HepG2 (cell line): ENCODE results near the gene AP1AR. TPM values are rescaled to one million over a fixed set of nuclear protein-coding genes. Genes with fewer than 3 reads are reported as not detected.

Experiments used
- ATF6 ChIP-seq: sonication (generic); formaldehyde crosslinking; conservative IDR thresholded peaks from 2 replicates; pipeline ENCODE4 v1.4.0; 2020; ENCODE audit warnings: missing genetic modification reagents
- ELF4 ChIP-seq: sonication (generic); formaldehyde crosslinking; IDR thresholded peaks from 2 replicates; pipeline ENCODE4 v1.5.0; 2020; ENCODE audit warnings: missing genetic modification reagents, mild to moderate bottlenecking, moderate library complexity, borderline replicate concordance
- MTA1 ChIP-seq: sonication (generic); formaldehyde crosslinking; IDR thresholded peaks from 2 replicates; pipeline ENCODE4 v1.4.0; 2020; ENCODE audit warnings: missing genetic modification reagents, mild to moderate bottlenecking, borderline replicate concordance
- NFE2L2 ChIP-seq: fragments of 150-350 bp; IDR thresholded peaks from 2 replicates; pipeline ENCODE4 v1.6.1; 2014; ENCODE audit warnings: low read length
- POLR2A ChIP-seq, 2 experiments: IDR thresholded peaks; 2 replicates each; pipeline ENCODE4 v1.6.1; 2011; ENCODE audit warnings: low read depth in 2 of 2, low read length in 2 of 2, mild to moderate bottlenecking in 1 of 2, moderate library complexity in 1 of 2; ENCODE audit not compliant: insufficient read depth in 1 of 2
- ZBTB39 ChIP-seq: sonication (generic); formaldehyde crosslinking; IDR thresholded peaks from 2 replicates; pipeline ENCODE4 v1.5.0; 2020; ENCODE audit warnings: missing genetic modification reagents
- ZBTB8A ChIP-seq: sonication (generic); formaldehyde crosslinking; IDR thresholded peaks from 2 replicates; pipeline ENCODE4 v1.4.0; 2020; ENCODE audit warnings: mild to moderate bottlenecking, low read depth, missing genetic modification reagents, borderline replicate concordance
- ZNF280D ChIP-seq: sonication (generic); formaldehyde crosslinking; IDR thresholded peaks from 2 replicates; pipeline ENCODE4 v1.5.1; 2020; ENCODE audit warnings: mild to moderate bottlenecking, missing genetic modification reagents
- ZNF563 ChIP-seq: sonication (generic); formaldehyde crosslinking; IDR thresholded peaks from 2 replicates; pipeline ENCODE4 v1.8.0; 2022; ENCODE audit warnings: mild to moderate bottlenecking, moderate library complexity, missing genetic modification reagents
- ZNF687 ChIP-seq: sonication (generic); formaldehyde crosslinking; IDR thresholded peaks from 2 replicates; pipeline ENCODE4 v1.5.1; 2020; ENCODE audit warnings: mild to moderate bottlenecking, missing genetic modification reagents, moderate library complexity
- ZNF772 ChIP-seq: sonication (generic); formaldehyde crosslinking; IDR thresholded peaks from 2 replicates; pipeline ENCODE4 v1.5.0; 2020; ENCODE audit warnings: mild to moderate bottlenecking, missing genetic modification reagents
- ZNF792 ChIP-seq: IDR thresholded peaks from 2 replicates; pipeline ENCODE4 v1.6.1; 2016
- ZNF891 ChIP-seq: sonication (generic); formaldehyde crosslinking; IDR thresholded peaks from 2 replicates; pipeline ENCODE4 v1.5.0; 2020; ENCODE audit warnings: mild to moderate bottlenecking, missing genetic modification reagents
- ZSCAN20 ChIP-seq: sonication (generic); formaldehyde crosslinking; IDR thresholded peaks from 2 replicates; pipeline ENCODE4 v1.4.0; 2020; ENCODE audit warnings: missing genetic modification reagents, mild to moderate bottlenecking, borderline replicate concordance
- polyA plus RNA-seq, 8 experiments: library from polyadenylated mRNA; depleted of rRNA in 3 of 8; stranded (reverse) in 7 of 8; unstranded in 1 of 8; fragments of >200 nt; fragmentation: Illumina TruSeq in 4 of 8; extraction: Trizol in 4 of 8; gene quantifications; 2 replicates each; pipeline versions ENCODE4 v1.2.1 to v1.2.3, GENCODE V29; 2011 to 2016; ENCODE audit warnings: low read depth in 4 of 8, missing spikeins in 1 of 8, mixed read lengths in 1 of 8; ENCODE audit not compliant: insufficient read depth in 1 of 8
- total RNA-seq, 5 experiments: library from RNA; depleted of rRNA; stranded (reverse); fragments of >200 nt; fragmentation: Illumina TruSeq; extraction: Trizol; gene quantifications; 2 replicates each; pipeline ENCODE4 v1.2.3, GENCODE V29; 2016; ENCODE audit warnings: low read depth in 1 of 5
- TF ChIP-seq, protein P1 (sequence below): sonication (generic); formaldehyde crosslinking; IDR thresholded peaks from 2 replicates; pipeline ENCODE4 v1.5.0; 2020; ENCODE audit warnings: missing genetic modification reagents

Gene AP1AR
- total and polyA plus RNA-seq, 2 of the 13 experiments (the other 11 are each of a cell fraction or from before 2014, with no cell fraction given), result 24.9 to 39.9 TPM

DNA sequence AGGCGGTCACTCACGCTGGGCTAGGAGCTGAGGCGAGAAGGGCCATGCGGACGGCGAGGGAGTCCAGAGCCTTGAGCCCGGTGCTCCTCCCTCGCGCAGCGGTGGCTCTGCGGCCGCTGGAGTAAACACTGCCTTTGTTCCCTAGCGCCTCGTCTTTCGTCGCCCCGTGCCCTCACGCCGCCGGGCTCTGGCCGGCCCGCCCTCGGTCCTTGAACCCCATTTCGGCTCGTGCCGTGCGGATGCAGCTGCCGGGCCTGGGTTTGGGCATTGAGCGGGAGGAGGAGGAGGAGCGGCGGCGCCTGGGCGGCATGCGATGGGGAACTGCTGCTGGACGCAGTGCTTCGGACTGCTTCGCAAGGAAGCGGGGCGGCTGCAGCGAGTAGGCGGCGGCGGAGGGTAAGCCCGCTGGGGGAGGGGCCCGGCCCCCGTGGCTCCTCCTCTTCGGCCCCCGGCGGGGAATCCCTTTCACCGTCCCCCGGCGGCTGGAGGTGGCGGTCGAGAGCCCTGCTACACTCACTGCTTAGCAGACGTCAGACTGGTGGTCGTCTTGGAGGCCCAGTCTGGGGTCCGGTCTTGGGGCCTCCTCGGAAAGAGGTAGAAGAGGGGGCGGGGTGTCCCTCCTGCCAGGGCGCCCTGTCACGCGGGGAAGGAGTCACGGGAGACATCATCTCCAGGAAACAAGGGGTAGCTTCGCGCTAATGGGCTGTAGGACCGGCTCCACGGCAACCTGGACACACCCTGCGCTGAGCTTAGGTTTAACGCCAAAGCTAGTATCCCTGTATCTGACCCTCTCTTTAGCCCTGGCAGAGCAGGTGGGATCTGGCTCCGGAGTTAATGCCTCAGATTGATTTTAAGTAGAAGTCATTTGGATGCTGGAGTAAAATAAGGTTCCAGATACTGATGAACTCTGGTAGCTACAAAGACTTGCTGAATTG lies at the start of gene AP1AR (continued):
- TF ChIP-seq ZBTB39 (CRISPR knock-in tag) (no peak; the same call in 1 of the 2 replicates), ZNF772 (peak; percentile 86), ZNF563 (CRISPR knock-in tag) (peak; percentile 70; the same call in 1 of the 2 replicates), ZNF280D (CRISPR knock-in tag) (no peak; the same call in 1 of the 2 replicates), NFE2L2 (no peak), ELF4 (CRISPR knock-in tag) (no peak; the same call in 1 of the 2 replicates), ZSCAN20 (CRISPR knock-in tag) (no peak), ZNF891 (CRISPR knock-in tag) (peak; percentile 74), POLR2A (IDR thresholded peaks at IDR 0.05; ENCODE audit: insufficient read depth in 1 of 2, low read depth in 2 of 2, low read length in 2 of 2) (peak; percentile 97 to 99), ATF6 (CRISPR knock-in tag) (peak; percentile 63; the same call in 1 of the 2 replicates), ZNF687 (CRISPR knock-in tag) (peak; percentile 94), MTA1 (CRISPR knock-in tag) (no peak), ZNF792 (CRISPR knock-in tag) (peak; percentile 45; the same call in 1 of the 2 replicates), ZBTB8A (CRISPR knock-in tag) (no peak; the same call in 1 of the 2 replicates)
- TF ChIP-seq, protein P1, sequence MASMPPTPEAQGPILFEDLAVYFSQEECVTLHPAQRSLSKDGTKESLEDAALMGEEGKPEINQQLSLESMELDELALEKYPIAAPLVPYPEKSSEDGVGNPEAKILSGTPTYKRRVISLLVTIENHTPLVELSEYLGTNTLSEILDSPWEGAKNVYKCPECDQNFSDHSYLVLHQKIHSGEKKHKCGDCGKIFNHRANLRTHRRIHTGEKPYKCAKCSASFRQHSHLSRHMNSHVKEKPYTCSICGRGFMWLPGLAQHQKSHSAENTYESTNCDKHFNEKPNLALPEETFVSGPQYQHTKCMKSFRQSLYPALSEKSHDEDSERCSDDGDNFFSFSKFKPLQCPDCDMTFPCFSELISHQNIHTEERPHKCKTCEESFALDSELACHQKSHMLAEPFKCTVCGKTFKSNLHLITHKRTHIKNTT (CRISPR knock-in tag), result no peak
